Raji (cell line): ENCODE measurements around the gene NOP53.
A peak's percentile ranks its signal among the peaks of the same experiment; 100 is the strongest.

Source experiments
- POLR2A ChIP-seq: IDR thresholded peaks from 2 replicates; pipeline ENCODE4 v1.6.1; 2011; ENCODE audit warnings: low read depth, low read length, control low read depth; ENCODE audit not compliant: insufficient read depth

Gene NOP53

DNA sequence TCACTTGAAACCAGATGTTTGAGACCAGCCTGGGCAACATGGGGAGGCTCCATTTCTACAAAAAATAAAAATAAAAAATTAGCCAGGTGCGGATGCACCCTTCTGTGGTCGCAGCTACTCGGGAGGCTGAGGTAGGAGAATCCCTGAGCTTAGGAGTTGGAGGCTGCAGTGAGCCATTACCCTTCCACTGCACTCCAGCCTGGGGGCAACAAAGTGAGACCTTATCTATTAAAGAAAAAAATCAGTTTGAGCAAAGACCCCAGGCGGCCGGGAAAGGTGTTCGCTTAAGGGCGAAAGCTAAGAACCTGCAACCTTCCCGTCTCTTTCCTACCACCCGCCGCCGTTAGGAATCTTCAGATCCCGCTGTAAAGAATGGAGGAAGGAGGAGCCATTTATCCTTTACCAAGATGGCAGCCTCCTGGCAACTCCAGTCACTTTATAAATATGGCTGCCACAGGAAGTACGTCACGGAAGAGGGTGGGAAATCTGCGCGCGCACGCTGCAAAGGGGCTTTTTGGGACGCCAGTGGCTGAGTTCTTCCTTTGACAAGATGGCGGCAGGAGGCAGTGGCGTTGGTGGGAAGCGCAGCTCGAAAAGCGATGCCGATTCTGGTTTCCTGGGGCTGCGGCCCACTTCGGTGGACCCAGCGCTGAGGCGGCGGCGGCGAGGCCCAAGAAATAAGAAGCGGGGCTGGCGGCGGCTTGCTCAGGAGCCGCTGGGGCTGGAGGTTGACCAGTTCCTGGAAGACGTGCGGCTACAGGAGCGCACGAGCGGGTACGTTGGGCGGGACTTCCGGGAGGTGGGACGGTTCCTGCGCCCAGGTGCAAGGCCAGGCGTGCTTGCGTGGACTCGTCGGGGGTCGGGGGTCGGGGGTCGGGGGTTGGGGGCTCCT lies at the start of gene NOP53:
NOP53 (plus strand) TSS at position 537 of the 892 bp plus-strand sequence; CDS start at position 551, 14 bp downstream.
- TF ChIP-seq POLR2A, result peak; percentile 87

DNA sequence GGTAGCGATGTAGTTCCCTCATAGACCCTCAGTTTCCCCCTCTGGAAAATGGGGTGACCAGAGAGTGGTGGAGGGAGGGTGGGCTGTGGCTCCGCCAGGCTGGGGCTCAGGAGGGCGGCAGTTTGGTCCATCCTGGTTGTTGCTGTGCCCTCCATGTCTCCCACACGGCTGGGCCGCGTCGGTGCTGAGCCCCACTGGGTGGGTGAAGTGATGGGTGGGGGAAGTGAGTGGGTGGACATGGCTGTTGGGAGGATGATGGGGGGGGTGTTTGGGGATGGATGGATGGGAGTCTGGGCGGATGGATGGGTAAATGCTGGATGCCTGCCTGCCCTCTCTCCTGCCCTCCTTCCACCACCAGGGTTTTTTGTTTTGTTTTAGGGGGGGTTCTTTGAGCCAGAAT lies 48.7 kb upstream of the NOP53 start:
- no peak for TF ChIP-seq POLR2A

DNA sequence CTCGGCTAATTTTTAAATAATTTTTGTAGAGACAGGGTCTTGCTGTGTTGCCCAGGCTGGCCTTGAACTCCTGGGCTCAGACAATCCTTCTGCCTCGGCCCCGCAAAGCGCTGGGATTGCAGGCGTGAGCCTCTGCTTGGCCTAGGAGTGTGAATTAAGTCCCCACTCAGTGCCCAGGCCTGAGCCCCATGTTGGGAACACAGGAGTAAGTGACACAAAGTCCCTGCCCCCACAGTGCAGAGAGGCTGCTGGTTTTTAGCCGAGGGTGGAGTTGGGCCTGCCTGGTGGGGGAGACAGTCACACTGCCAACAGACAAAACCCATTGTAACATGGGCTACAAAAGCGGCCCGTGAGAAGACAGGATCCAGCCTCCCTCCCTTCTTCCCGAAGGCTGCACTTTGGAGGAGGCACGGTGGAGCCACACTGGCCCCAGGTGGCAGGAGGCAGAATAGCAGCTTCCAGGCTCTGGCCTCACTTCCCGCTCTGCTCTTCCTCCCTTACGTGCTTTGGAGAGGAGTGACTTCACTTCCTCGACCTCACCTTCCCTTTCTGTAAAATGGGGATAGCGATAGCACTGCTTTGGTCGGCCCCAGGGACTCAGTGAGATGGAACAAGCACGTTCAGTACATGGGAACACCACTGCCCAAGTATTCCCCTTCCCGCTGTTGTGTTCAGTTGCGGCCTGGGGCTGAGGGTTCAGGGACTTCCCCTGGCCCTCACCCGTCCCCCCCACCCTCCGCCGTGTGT lies 47.3 kb upstream of the NOP53 start:
- no peak for TF ChIP-seq POLR2A

DNA sequence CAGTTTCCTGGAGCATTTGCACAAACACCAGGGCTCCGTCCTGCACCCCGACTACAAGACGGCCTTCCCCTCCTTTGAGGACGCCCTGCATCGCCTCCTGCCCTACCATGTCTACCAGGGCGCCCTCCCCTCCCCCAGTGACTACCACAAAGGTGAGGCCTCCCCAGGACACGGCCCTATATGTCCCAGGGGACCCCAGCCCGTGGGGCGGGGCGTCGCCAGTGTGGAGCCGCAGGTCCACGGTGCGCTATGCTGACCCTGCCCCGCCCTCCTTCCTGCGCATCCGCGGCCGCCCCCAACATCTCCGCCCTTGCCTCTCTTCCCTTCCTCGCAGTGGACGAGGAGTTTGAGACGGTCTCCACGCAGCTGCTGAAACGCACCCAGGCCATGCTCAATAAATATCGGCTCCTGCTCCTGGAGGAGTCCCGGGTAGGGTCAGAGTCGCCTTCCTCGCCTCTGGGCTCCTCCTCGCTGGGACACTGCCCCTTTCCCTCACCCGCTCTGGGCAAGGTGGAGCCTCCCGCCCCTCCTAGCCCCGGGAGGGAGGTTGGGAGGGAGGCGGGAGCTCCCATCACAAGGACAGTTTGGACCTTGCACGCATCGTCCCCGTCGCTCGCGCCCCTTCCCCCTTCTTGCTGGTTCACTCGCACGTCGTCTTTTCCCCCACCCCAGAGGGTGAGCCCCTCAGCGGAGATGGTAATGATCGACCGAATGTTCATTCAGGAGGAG lies 46.6 kb upstream of the NOP53 start:
- no peak for TF ChIP-seq POLR2A

DNA sequence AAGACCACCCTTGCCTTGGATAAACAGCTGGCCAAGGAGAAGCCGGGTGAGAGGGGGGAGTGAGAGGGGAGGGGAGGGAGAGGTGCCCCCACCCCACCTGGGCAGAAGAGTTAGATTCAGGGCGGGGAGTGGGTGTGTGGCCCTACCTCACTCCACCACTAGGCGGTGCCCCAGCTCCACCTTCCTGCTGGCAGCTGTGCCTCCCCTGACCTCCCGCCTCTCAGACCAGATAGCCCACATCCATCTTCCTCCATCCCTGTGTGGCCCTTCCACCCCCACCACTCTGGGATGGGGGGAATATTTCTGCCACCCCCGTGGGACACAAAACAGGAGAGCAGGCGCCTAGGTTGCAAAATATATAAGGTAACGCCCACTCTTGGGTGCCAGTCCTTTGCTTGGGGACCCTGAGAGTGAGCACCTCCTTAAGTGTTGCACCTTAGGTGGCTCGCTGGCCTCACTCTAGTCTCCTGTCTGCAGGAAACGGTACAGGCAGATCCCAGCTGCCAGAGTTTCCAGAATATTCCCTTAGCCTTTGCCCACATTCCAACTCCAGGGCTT lies 45.9 kb upstream of the NOP53 start:
- no peak for TF ChIP-seq POLR2A

DNA sequence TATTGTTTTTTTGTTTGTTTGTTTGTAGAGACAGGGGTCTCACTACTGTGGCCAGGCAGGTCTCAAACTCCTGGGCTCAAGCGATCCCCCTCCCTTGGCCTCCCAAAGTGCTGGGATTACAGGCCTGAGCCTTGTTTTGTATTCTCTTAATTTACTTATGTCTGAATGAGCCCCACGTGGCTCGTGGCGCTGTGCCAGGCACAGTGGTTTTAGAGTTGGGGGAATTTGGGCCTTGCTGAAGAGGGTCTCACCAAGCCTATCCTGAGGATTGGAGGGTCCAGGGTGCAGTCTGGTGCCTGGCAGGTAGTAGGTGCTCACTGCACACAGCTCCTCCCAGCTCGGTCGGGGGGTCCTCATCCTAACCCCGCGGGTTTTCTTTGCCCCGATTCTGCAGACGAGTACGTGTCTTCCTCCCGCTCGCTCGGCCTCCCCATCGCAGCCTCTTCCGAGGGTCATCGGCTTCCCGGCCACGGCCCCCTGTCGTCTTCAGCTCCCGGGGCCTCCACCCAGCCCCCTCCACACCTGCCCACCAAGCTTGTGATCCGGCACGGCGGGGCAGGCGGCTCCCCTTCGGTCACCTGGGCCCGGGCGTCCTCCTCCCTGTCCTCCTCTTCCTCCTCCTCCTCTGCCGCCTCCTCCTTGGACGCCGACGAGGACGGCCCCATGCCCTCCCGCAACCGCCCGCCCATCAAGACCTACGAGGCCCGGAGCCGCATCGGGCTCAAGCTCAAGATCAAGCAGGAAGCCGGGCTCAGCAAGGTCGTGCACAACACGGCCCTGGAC lies 44.2 kb upstream of the NOP53 start:
- no peak for TF ChIP-seq POLR2A

DNA sequence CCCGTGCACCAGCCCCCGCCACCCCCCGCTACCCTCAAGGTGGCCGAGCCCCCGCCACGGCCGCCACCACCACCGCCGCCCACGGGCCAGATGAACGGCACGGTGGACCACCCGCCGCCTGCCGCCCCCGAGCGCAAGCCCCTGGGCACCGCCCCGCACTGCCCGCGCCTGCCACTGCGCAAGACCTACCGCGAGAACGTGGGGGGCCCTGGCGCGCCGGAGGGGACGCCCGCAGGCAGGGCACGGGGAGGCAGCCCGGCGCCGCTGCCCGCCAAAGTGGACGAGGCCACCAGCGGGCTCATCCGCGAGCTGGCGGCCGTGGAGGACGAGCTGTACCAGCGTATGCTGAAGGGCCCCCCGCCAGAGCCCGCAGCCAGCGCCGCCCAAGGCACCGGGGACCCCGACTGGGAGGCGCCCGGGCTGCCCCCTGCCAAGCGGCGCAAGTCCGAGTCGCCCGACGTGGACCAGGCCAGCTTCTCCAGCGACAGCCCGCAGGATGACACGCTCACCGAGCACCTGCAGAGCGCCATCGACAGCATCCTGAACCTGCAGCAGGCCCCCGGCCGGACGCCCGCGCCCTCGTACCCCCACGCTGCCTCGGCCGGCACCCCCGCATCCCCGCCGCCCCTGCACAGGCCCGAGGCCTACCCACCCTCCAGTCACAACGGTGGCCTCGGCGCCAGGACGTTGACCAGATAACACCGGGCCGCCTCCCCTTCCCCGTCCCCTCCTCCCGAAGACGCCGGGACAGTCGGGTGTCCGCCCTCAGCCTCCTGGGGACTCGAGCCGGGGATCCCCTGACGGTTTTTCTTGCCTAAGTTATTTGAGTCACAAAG lies 43.4 kb upstream of the NOP53 start:
- no peak for TF ChIP-seq POLR2A

DNA sequence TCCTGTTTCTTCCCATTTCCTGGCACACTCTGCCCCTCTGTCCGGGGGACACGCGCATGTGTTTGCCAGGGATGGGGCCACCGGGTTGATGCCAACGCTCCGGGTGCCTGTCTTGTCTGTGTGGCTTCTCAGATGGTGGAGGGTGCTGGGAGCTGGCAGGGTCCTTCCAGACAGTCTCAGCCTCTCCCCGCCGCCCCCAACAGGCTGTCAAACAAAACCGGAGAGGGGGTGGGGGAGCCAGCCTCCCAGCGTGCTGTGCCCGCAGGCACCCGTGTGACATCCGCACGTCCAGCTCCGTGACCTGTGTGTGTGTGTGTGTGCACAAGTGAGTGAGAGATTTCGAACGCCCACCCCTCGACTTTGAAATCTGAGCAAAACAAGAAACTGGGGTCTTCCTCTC lies 42.7 kb upstream of the NOP53 start:
- no peak for TF ChIP-seq POLR2A

DNA sequence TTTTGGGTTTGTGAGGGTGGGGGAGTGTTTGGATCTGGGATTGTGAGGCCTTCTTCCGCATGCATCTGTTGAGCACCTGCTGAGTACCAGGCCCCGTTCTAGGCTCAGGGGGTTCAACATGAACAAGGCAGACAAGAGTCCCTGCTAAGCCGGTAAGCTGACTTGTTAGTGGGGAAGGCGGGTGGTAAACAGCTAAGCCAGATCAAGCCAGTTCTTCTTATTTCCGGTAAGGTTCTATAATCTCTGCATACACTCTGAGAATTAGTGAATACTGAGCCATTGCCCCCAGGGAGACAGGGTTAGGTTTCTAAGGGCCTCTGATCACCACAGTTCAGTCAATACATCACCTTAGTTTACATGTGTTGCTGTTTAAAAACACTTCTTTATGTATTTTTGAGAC lies 42.0 kb upstream of the NOP53 start:
- TF ChIP-seq POLR2A, result no peak

DNA sequence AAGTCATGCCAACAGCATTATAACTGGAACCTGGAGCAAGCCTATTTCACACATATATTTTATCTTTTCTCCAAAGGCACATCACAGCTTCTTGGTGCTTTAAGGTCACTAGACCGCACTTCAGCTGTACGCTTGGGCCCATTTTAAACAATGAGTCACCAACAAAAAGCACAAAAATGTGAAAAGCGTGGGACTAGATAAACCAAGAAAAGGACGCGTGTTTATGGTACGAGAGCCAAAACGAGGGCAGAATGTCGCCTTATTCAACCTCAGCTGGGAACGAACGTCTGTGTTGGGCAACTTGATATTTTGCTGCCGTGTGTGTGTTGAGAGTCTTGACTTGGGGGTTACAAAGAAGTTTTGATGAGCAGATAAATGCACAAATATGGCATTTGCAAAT lies 41.3 kb upstream of the NOP53 start:
- TF ChIP-seq POLR2A, result no peak

DNA sequence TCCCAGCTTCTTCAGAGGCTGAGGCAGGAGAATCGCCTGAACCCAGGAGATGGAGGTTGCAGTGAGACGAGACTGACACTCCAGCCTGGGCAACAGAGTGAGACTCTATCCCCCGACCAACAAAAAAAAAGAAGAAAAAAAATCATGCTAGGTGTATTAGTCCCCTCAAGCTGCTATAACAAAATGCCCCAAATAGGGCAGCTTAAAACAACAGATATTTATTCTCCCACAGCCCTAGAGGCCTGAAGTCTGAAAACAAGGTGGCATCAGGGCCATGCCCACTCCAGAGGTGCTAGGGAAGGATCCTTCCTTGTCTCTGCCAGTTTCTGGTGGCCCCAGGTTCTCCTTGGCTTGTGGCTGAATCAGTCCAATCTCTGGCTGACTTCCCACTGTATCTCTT lies 40.7 kb upstream of the NOP53 start:
- TF ChIP-seq POLR2A, result no peak

DNA sequence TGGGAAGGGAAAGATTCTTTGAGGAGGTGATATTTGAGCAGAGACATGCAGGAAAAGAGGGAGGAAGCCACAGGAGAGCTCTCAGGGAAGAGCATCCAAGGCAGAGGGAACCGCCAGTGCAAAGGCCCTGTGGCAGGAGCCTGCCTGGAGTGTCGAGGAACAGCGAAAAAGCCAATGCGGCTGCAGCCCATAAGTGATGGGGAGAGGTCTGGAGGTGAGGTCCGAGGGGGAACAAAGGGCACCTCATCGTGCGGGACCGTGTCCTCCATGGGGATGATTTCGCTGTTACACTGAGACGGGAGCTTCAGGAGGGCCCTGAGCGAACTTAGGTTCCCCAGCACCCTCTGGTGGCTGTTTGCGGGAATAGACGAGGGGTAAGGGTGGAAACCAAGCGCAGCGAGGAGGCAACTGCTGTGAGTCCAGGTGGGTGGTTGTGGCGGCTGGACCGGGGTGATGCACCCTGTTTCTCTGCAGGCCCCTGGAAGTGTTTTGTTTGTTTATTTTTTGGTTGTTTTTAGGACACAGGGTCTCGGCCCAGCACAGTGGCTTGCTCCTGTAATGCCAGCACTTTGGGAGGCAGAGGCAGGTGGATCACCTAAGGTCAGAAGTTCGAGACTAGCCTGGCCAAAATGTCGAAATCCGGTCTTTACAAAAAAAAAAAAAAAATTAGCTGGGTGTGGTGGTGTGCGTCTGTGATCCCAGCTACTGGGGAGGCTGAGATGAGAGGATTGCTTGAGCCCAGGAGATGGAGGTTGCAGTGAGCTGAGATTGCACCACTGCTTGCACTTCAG lies 38.0 kb upstream of the NOP53 start:
- 0 out of 2 replicates have a peak, but pooled peaks have one; percentile 17 for TF ChIP-seq POLR2A
